Fibroblast of villous mesenchyme (primary cell): Measurements from ENCODE around the gene DDX24. TPM values are rescaled to one million over a fixed set of nuclear protein-coding genes. Genes with fewer than 3 reads are reported as not detected.

Experiments used
- DNase-seq: peaks from one replicate; pipeline ENCODE4 v3.0.0-alpha.2; 2010; ENCODE audit warnings: low read depth
- H3K4me3 ChIP-seq: 2 replicates; pipeline ENCODE4 v1.5.1; 2011; ENCODE audit warnings: low read depth, mild to moderate bottlenecking, low read length
- total RNA-seq: library from RNA; depleted of rRNA; stranded (reverse); fragments of >200 nt; gene quantifications from 2 replicates; pipeline ENCODE4 v1.2.3, GENCODE V29; 2012
- TF ChIP-seq, protein P1 (sequence below): IDR thresholded peaks from 2 replicates; pipeline ENCODE4 v1.5.1; 2012; ENCODE audit warnings: low read depth, mild to moderate bottlenecking, low read length; ENCODE audit not compliant: insufficient read depth

DDX24 gene
- total RNA-seq, 1 donor: 128 TPM

GRCh38 chr14:94003397-94003796, 77.6 kb downstream of the DDX24 start:
- no peak for DNase-seq
- TF ChIP-seq, protein P1, sequence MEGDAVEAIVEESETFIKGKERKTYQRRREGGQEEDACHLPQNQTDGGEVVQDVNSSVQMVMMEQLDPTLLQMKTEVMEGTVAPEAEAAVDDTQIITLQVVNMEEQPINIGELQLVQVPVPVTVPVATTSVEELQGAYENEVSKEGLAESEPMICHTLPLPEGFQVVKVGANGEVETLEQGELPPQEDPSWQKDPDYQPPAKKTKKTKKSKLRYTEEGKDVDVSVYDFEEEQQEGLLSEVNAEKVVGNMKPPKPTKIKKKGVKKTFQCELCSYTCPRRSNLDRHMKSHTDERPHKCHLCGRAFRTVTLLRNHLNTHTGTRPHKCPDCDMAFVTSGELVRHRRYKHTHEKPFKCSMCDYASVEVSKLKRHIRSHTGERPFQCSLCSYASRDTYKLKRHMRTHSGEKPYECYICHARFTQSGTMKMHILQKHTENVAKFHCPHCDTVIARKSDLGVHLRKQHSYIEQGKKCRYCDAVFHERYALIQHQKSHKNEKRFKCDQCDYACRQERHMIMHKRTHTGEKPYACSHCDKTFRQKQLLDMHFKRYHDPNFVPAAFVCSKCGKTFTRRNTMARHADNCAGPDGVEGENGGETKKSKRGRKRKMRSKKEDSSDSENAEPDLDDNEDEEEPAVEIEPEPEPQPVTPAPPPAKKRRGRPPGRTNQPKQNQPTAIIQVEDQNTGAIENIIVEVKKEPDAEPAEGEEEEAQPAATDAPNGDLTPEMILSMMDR: no peak
- H3K4me3 ChIP-seq: no peak overlapping the region

DNA sequence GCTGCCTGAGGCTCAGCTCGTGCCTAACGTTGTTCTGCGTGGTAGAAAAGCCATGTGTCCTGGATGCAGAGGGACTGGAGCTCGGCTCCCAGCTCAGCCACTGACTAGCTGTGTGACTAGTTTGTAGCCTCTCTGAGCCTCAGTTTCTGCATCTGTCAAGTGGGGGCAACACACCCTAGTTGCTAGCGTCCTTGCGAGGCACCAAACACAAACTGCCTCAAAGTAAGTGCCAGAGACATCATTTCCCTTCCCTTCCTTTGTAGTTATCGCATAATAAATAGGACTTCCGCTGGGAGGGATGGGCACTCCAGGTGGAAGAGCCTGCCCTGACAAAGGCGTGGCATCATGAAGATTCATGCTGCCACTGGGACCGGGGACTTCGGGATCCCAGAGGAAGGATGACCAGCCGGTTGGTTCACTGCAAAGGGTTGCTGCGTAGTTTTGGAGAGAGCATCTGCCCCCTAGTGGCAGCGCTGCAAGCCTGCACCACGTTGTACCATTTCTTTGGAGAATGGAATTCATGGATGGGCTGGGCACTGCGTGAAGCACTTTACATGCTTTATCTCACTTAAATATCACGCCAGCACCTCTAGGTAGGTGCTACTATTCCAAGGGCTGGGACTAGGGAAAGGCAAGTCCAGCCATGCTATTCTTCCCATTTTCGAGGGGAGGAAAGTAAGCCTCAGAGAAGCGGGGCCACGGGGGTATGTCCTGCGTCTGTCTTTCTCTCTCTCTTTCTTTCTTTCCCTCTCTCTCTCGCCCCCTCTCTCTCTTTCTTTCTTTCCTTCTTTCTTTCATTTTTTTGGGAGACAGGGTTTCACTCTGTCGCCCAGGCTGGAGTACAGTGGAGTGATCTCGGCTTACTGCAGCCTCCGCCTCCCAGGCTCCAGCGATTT, 79.3 kb downstream of the DDX24 start:
- H3K4me3 ChIP-seq: no peak overlapping the region
- peak; percentile 66 for DNase-seq
- TF ChIP-seq, protein P1: peak; percentile 96

DNA sequence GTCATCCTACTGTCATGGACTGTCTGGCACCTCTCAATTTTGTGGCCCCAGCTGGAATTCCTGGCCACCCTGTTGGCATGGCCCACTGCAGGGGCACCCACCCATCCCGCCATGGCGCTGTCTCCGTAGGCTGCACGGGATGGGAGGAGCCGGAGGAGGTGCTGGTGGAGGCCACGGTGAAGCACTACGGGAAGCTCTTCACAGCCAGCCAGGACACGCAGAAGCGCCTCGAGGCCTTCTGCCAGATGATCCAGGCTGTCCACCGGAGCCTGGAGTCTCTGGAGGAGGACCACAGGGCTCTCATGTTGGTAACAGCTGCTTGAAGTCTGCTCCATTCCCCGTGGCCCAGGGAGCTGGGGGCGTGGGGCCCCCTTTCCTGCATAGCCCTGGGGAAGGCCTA, 80.0 kb downstream of the DDX24 start:
- H3K4me3 ChIP-seq: no peak overlapping the region
- no peak for DNase-seq
- TF ChIP-seq, protein P1: no peak

- TF ChIP-seq, protein P1: no peak
- no peak for DNase-seq
These were observed 80.7 kb downstream of the DDX24 start for GRCh38 chr14:94000267-94000666.

GRCh38 chr14:93999573-93999972, 81.4 kb downstream of the DDX24 start:
- TF ChIP-seq, protein P1: no peak
- no peak overlapping the region for H3K4me3 ChIP-seq
- DNase-seq: no peak

More at GRCh38 chr14:94000267-94000666, 80.7 kb downstream of the DDX24 start:
- no peak overlapping the region for H3K4me3 ChIP-seq

- TF ChIP-seq, protein P1: no peak
- DNase-seq: no peak
- no peak overlapping the region for H3K4me3 ChIP-seq
These were observed 82.1 kb downstream of the DDX24 start for GRCh38 chr14:93998871-93999403.

Other genes starting within 250 kb of the DDX24 start
- not detected in 2 replicates for gene FAM181A, start 153.9 kb downstream of the DDX24 start, total RNA-seq
- 0.86 and 1.9 TPM in 2 replicates for gene ASB2, start 104.6 kb downstream of the DDX24 start, total RNA-seq
- gene CCDC197, start 83.9 kb downstream of the DDX24 start, total RNA-seq: not detected in 2 replicates
- 0.97 and 1.3 TPM in 2 replicates for gene OTUB2, start 54.9 kb downstream of the DDX24 start, total RNA-seq
- 9.9 and 15.8 TPM in 2 replicates for gene IFI27L1, start 108 bp upstream of the DDX24 start, total RNA-seq
- 51.4 and 103 TPM in 2 replicates for gene IFI27, start 29.5 kb upstream of the DDX24 start, total RNA-seq
- 94.1 and 102 TPM in 2 replicates for gene IFI27L2, start 48.4 kb upstream of the DDX24 start, total RNA-seq
- under 0.01 and 0.43 TPM in 2 replicates for gene PPP4R4, start 93.1 kb upstream of the DDX24 start, total RNA-seq
- not detected in 2 replicates for gene SERPINA10, start 212.1 kb upstream of the DDX24 start, total RNA-seq
- gene SERPINA6, start 242.1 kb upstream of the DDX24 start, total RNA-seq: not detected in 2 replicates